ENCODE measurements around the gene GSTM3.
"Not testable (repeated sequence)": the region's sequence is repeated elsewhere in the genome, so short reads cannot be mapped to it uniquely, and the experiment has no call there.

The GSTM3 gene

GRCh38 chr1:109691759-109692158 lies 49.1 kb downstream of the GSTM3 start:
- no peak for DNase-seq

- no peak for DNase-seq
Measured at GRCh38 chr1:109689844-109690405, 50.9 kb downstream of the GSTM3 start.

- peak; percentile 72 for DNase-seq
Measured at GRCh38 chr1:109687641-109688499, 53.0 kb downstream of the GSTM3 start, which contains the start of gene GSTM1. Gene GSTM1 (plus strand): TSS chr1:109687817. CDS start chr1:109687874, 57 bp downstream.

GRCh38 chr1:109687109-109687508 lies 53.7 kb downstream of the GSTM3 start:
- not testable (repeated sequence) for DNase-seq

GRCh38 chr1:109685890-109686289 lies 54.9 kb downstream of the GSTM3 start:
- DNase-seq, result not testable (repeated sequence)

- DNase-seq, result not testable (repeated sequence)
Measured at GRCh38 chr1:109685399-109685798, 55.4 kb downstream of the GSTM3 start.

GRCh38 chr1:109684777-109685176 lies 56.1 kb downstream of the GSTM3 start:
- DNase-seq, result not testable (repeated sequence)

Measured in RPMI8226 (cell line).